ENCODE measurements around the gene TNFRSF8.
"Not testable (repeated sequence)": the region's sequence is repeated elsewhere in the genome, so short reads cannot be mapped to it uniquely, and the experiment has no call there.

TNFRSF8 gene

DNA sequence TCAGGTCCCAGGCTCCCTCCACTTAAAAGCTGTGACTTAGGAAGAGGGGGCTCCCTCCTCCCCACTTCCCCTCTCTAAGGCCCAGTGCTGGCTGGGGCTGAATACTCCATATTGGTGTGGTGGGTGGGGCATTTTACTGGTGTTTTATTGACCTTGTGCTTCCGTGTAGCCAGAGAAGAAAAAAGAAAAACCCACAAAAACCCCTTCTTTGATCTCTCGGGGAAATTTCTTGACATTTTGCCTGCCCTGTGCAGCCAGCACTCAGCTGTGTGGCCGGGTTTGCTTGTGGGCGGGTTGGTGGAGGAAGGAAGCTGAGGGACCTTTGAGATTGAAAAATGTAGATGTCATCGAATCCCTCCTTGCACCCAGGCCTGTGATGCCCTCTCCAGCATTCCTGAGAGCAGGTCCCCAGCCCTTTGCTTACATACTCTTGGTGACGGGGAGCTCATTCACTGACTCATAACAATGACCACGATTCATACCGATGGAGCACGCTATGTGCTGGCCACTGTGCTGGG is 24.8 kb downstream of the TNFRSF8 start:
- DNase-seq (ENCODE audit: low spot score): no peak

DNA sequence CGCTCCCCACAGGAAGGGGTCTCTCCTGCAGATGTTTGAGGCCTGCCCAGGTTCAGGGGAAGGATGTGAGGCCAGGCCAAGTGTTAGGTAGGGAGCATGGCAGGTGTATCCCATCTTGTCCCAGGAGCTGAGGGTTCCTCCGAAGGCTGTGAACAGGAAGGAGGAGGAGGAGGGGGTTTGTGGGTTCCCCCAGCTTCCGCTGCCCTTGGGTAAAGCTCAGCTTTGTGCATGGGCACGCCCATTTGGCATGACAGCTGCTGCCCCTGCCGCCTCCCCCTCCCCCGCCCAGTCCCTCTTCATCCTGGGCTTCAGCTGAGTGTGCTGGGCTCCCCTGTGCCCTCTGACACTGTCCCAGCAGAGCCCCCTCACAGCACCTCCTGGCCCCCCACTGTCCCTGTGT is 25.5 kb downstream of the TNFRSF8 start:
- no peak for DNase-seq (ENCODE audit: low spot score)

DNA sequence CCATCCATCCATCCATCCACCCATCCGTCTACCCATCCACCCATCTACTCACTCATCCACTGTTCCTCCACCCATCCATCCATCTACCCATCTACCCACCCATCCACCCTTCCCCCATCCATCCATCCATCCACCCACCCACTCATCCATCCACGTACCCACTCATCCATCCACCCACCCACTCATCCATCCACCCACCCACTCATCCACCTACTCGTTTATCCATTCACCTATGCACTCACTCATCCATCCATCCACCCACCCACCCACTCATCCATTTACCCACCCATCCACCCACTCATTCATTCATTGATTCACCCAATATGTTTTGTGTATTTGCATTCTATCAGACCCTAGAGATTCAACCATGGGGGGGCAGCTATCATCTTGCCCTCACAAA is 27.2 kb downstream of the TNFRSF8 start:
- DNase-seq (ENCODE audit: low spot score): no peak

DNA sequence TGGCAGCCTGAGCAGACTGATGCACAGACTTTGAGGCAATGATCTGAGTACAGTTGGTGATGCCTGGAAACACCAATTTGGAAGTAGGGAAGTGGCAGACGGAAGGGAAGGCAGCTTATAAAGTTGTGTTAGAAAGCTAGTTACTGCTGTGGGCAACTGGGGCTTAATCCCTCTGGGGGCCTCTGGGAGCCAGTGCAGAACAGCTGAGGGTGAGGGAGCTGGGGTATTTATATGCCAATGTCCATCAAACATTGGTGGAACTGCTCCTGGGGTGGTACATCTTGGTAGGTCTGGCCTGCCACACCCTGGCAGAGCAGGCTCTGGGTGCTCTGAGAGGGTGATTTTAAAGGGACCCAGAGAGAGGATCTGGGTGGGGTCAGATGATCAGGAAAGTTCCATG is 28.1 kb downstream of the TNFRSF8 start:
- no peak for DNase-seq (ENCODE audit: low spot score)

DNA sequence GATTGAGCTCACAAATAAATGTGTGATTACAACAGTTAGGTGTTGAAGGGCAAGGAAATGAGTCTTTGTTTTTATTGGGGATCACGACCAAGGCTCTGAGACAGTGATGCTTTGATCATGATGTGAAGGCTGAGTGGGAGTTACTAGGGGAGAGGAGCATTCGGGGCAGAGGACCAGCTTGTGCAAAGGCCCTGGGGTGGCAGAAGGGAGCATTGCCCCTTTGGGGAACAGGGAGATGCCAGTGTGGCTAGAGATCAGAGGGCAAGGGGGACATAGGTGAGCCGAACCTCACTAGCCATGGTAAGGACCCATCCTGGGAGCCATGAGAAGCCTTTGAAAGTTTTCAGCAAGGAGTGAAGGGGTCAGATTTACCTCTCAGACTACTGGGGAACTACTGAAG is 31.1 kb downstream of the TNFRSF8 start:
- no peak for DNase-seq (ENCODE audit: low spot score)

DNA sequence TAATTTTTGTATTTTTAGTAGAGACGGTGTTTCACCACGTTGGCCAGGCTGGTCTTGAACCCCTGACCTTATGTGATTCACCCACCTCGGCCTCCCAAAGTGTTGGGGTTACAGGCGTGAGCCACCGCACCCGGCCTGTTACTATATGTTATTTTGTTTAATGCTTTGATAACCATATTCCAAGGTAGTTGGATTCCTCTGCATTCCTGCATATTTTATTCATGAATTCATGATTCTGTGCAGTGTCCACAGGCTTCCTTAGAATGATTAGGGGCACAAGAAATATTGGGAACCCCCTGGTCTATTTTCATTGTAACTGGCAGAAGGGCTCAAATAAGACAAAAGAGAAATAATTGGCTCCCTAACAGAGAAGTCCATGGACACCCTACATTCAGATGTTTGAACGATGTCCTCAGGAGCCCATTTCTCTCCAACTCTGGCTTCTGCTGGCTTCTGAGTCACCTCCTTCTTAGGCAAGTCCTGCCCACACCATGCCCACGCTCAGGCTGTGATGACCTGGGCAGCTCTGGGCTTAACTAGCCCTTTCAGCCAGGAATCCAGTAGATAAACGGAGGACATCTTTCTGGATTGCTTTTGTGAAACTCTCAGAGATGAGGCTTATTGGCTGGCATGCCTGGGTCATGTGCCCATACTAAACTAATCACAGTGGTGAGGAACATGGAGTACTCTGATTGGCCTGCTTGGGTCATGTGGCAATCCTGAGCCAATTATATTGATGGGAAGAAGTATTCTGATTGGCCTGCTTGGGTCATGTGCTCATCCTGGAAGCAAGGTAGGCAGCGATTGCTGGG is 32.6 kb downstream of the TNFRSF8 start:
- peak; percentile 18 for DNase-seq (ENCODE audit: low spot score)

DNA sequence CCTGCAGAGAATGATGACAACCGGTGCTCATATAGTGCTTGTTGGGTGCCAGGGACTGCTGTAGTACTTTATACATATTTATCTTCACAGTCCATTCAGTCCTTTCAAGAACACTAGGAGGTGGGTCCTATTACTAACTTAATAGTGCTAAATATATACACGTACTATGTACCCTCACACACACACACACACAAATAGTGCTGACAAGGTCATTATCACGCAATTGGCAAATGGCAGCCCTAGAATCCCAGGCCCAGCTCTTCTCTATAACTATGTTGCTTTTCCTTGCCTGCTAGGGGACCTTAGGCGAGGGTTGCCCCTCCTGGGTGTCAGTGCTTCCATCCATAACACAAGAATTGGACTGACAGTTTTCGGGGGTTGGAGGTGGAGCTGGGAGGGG is 33.5 kb downstream of the TNFRSF8 start:
- DNase-seq (ENCODE audit: low spot score): no peak

DNA sequence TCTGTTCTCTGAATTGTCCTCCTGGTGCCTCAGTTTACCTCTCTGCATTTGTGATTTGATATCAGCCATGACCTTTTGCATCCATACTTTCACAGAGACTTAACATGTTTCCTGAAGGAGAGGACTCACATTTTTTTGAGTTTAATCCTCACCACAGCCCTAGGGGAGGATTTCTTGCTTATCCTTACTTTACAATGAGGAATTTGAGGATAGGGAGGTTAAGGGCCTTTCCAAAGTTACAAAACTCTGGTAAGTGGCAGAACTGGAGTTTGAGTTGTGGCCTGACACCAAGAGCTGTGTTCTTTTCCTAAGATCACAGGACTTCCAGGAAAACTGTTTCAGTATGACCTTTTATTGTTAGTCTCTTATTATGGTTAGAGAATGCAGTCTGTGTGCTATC is 34.2 kb downstream of the TNFRSF8 start:
- DNase-seq (ENCODE audit: low spot score): no peak

DNA sequence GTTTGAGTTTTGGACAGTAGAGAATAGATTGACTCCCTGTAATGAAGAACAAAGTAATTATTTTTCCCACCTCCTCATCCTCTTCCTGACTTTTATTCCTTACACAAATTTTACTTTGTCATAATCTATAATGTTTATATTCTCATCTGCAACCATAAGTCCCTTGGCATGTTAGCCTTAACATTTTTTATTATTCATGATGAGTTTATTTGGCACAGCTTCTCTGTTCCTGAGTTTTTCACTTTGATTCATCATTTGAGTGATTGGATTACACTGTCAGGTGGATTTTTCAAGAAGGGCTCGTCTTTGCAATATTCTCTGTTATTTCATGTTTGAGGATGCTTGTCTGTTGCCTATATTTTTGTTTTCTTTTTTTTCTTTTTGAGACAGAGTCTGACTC is 35.7 kb downstream of the TNFRSF8 start:
- DNase-seq (ENCODE audit: low spot score): no peak

DNA sequence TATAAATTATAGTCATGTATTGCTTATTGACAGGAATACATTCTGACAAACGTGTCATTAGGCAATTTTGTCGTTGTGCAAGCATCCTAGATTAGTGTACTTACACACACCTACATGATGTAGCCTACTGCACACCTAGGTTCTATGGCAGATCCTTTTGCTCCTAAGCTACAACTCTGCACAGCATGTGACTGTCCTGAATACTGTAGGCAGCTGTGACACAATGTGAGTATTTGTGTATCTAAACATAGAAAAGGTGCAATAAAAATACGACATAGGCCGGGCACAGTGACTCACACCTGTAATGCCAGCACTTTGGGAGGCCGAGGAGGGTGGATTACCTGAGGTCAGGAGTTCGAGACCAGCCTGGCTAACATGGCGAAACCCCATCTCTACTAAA is 36.5 kb downstream of the TNFRSF8 start:
- no peak for DNase-seq (ENCODE audit: low spot score)

DNA sequence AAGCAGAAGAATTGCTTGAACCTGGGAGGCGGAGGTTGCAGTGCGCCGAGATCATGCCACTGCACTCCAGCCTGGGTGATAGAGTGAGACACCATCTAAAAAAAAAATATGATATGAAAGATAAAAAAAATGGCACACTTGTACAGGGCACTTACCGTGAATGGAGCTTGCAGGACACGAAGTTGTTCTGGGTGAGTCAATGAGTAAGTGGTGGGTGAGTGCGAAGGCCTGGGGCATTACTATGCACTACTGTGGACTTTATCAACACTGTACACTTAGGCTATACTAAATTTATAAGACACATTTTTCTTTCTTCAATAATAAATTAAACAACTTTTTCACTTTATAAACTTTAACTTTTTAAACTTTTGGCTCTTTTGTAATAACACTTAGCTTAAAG is 37.0 kb downstream of the TNFRSF8 start:
- DNase-seq (ENCODE audit: low spot score): no peak

DNA sequence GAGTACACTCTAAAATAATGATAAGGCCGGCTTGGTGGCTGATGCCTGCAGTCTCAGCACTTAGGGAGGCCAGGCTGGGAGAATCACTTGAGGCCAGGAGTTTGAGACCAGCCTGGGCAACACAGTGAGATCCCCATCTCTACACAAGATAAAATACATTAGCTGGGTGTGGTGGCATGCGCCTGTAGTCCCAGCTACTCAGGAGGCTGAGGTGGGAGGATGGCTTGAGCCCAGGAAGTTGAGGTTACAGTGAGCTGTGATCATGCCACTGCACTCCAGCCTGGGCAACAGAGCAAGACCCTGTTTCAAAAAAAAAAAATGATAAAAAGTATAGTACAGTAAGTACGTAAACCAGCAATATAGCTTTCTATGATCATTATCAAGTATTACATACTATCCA is 38.0 kb downstream of the TNFRSF8 start:
- not testable (repeated sequence) for DNase-seq (ENCODE audit: low spot score)

DNA sequence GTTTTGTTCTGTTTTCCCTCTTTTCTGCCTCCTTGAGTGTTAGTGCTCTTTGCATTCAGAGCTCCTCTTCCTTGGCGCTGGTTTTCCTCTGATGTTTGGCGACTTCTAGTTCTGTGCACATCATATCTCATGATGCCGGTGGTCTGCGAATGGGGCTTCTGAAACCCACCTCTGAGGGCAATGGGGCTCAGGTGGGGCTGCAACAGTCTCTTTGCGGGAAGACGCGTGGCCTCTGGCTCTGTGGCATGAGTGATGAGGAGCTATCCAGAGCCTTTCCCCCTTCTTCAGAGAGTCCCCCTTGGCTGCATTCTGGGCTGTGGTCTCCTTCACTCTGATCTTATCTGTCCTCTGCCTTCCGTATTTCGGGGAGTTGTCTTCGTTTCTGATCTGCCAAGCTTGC is 39.0 kb downstream of the TNFRSF8 start:
- DNase-seq (ENCODE audit: low spot score): no peak

DNA sequence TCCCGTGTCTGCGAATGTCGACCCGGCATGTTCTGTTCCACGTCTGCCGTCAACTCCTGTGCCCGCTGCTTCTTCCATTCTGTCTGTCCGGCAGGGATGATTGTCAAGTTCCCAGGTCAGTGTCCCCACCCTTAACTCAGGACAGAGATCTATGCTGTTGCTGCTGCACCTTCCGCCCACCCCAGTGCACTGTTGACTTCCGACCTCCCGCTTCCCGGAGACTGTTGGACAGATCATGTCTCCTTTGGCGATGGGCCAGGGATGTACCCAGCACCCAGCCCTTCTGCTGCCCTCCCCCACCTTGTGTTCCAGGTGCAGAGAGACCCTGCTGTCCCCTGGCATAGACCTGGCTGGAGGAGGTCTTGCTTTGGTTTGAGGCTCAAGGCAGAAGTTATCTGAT is 41.3 kb downstream of the TNFRSF8 start:
- no peak for DNase-seq (ENCODE audit: low spot score)

DNA sequence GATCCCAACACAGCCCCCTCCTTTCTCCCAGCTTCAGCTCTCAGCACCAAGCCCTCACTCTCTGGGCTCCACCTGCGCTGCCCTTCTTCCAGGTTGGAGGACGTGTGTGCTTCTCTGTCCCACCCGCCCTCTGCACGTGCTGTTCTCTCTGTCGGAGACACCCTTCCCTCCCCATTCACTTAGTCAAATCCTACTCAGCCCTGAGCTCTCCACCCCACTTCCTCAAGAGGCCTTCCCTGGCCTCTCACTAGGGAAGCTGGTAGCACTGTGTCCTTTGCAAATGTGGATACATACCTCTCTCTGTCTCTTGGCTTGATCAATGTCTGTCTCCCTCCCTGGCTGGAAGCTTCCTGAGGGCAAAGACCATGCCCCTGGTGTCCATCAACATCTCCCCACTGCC is 43.0 kb downstream of the TNFRSF8 start:
- no peak for DNase-seq (ENCODE audit: low spot score)

DNA sequence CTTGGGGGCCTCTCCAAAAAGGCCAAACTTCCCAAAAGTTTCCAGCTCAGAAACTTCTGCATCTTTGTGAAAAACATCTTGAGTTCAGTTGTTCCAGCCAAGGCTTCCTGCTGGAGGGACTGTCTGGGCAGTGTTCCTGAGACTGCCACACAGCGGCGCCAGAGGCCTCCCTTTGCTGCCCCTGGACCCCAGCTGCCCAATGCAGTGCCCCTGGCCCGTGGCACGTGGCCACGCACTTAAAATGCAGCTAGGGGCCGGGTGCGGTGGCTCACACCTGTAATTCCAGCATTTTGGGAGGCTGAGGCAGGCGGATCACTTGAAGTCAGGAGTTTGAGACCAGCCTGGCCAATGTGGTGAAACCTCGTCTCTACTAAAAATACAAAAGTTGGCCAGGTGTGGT is 43.8 kb downstream of the TNFRSF8 start:
- DNase-seq (ENCODE audit: low spot score): peak; percentile 69

DNA sequence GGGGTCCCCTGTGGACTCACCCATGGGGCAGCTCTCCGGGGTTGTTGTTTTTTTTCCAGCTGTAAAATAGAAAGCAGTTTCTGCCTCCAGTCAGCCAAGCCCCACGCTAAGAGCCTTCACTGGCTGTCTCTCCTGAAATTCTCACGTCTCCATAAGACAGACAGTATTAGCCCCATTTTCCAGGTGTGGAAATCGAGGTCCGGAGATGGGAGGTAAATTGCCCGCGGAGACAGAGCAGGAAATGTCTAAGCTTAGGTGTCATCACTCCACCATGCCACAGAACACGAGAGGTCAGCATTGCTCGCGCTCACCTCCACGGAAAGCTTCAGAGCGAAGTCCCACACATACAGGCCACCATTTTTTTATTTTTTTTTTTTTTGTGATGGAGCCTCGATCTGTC is 44.6 kb downstream of the TNFRSF8 start:
- no peak for DNase-seq (ENCODE audit: low spot score)

DNA sequence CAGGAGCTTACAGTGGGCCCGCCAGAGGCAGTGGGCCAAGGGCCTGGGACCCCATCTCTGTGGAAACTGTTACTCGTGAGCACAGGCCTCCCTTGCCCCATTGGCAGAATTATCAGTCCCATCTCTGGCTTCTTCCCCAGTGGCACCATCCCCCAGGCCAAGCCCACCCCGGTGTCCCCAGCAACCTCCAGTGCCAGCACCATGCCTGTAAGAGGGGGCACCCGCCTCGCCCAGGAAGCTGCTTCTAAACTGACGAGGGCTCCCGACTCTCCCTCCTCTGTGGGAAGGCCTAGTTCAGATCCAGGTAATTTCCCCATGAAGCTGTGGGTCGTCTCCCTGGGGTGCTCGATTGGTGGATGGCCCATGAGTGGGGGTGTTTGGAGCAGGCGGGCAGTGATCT is 46.8 kb downstream of the TNFRSF8 start:
- no peak for DNase-seq (ENCODE audit: low spot score)

DNA sequence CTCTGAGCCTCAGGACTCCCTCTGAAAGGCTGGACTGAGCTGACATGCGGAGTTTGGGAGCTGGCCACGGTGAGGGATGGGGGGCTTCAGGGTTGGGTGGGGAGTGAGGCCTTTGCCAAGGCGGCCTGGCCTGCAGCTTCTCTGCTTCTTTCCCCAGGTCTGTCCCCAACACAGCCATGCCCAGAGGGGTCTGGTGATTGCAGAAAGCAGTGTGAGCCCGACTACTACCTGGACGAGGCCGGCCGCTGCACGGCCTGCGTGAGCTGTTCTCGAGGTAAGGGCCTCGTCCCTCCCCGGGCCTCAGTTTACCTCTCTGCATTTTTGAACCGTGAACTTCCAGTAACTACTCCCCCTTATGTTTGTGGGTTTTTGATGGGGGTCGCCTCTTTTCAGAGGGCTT is 48.6 kb downstream of the TNFRSF8 start:
- no peak for DNase-seq (ENCODE audit: low spot score)

DNA sequence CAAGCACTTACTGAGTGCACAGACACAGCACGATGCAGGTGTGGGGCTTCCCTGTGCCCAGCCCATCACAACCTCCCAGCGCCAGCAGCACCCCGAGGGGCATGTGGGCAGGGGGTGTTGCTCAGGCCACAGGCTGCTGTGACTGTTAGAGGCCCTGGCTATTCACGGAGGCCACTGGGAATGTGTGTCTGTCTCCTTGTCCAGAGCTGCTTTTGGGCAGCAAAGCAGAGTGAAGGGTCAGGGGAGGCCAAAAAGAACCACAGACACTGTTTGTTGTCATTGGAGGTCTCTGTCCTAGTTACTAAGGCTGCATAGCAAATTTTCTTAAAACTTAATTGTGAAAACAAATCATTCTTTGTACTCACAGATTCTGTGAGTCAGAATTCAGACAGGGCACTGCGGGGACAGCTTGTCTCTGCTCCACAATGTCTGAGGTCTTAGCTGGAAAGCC is 49.6 kb downstream of the TNFRSF8 start:
- DNase-seq (ENCODE audit: low spot score): no peak

DNA sequence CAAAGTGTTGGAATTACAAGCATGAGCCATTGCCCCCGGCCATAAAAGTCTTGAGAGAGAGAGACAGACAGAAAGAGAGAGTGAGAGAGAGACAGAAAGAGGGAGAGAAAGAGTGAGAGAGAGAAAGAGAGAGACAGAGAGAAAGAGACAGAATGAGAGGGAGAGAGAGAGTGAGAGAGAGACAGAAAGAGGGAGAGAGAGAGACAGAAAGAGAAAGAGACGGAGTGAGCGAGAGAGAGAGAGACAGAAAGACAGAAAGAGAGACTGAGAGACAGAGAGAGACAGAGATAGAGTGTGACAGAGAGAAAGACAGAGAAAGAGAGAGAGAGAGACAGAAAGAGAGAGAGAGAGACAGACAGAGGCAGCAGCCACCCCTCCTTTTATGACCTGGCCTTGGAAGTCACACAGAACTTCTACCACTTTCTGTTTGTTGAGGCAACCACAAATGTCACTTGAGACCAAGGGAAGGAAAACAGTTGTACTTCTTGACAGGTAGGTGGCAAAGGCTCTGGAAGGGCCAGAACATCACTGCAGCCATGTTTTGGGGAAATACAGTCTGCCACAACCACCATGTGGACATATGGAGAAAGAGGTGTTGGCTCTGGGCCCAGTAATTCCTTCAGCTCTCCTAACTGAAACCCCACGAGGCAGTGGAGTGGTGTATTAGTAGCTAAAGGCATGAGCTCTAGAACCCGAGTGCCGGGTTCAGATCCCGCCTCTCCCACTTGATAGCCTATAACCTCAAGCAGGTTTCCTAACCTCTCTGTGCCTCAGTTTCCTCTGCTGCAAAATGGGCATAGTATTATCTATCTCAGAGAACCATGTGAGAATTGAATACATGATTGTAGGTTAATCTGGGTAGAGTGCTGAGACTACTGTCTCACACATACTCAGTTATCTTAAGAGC is 50.6 kb downstream of the TNFRSF8 start:
- DNase-seq (ENCODE audit: low spot score): no peak

DNA sequence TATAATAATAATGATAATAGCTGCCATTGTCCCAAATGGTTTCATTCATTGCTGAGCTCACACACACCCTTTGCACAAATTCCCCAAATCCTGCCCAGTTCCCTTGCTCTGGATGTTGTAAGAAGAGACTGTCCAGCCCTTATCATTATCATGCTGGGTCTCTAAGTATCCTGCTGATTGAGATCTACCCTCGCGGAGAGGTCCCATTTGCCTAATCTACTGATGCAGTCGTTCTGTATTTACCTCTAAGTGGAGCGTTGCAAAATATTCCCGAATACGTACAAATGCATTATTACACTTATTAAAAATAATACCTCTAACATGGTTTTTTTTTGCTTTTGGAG is 51.2 kb downstream of the TNFRSF8 start:
- no peak for DNase-seq (ENCODE audit: low spot score)

DNA sequence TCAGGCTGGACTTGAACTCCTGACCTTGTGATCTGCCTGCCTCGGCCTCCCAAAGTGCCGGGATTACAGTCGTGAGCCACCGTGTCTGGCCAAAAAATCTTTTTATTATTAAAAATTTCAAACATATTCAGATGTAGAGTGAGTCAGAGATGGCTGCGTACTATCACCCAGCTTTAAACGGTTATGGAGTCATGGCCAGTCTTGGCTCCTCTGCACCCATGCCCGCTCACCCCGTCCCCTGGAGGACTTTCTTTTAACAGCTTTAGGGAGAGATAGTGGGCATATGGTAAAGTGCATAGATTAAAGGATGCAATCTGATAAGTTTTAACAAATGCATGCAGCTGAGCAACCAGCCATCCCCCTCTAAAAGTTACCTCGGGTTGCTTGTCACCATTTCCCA is 51.8 kb downstream of the TNFRSF8 start:
- no peak for DNase-seq (ENCODE audit: low spot score)
